ENCODE data around the gene OMG.
"Not testable (repeated sequence)": the region's sequence is repeated elsewhere in the genome, so short reads cannot be mapped to it uniquely, and the experiment has no call there.

OMG gene, protein sequence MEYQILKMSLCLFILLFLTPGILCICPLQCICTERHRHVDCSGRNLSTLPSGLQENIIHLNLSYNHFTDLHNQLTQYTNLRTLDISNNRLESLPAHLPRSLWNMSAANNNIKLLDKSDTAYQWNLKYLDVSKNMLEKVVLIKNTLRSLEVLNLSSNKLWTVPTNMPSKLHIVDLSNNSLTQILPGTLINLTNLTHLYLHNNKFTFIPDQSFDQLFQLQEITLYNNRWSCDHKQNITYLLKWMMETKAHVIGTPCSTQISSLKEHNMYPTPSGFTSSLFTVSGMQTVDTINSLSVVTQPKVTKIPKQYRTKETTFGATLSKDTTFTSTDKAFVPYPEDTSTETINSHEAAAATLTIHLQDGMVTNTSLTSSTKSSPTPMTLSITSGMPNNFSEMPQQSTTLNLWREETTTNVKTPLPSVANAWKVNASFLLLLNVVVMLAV

DNA sequence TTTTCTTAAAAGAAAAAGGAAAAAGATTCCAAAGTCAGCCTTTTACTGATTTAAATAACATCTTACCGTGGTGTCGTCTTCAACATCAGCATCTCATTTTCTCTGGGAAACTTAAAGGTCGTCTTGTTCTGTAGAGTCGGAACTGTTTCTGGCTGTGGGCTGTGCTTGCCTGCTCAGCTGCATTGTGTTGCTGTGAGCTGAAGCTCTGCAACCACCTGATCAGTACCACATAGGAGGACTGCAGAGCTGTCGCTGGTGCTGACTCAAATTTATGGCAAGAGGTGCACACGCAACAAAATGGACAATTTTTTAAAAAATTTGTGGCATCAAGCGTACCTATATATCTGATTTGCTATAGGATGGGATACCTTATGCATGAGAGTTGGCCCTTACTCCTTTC, at the start of gene OMG:
OMG (minus strand) TSS at position 150 of the 400 bp plus-strand sequence. CDS start 908 bp downstream, outside the sequence.
- no peak for DNase-seq

DNA sequence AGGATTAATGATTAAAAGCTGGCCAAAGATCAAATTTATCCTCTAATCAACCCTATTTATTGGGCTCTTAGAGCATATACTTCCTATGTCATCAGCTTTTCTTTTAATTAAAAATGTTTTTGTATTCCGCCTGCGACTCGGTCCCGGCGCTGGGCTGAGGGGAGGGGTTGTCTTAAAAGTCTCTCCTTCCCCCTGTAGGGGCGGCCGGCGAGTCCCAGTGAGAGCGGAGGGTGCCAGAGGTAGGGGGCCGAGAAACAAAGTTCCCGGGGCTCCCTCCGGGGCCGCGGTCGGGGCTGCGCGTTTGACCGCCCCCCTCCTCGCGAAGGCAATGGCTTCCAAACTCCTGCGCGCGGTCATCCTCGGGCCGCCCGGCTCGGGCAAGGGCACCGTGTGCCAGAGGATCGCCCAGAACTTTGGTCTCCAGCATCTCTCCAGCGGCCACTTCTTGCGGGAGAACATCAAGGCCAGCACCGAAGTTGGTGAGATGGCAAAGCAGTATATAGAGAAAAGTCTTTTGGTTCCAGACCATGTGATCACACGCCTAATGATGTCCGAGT, 48.2 kb upstream of the OMG start:
- not testable (repeated sequence) for DNase-seq

DNA sequence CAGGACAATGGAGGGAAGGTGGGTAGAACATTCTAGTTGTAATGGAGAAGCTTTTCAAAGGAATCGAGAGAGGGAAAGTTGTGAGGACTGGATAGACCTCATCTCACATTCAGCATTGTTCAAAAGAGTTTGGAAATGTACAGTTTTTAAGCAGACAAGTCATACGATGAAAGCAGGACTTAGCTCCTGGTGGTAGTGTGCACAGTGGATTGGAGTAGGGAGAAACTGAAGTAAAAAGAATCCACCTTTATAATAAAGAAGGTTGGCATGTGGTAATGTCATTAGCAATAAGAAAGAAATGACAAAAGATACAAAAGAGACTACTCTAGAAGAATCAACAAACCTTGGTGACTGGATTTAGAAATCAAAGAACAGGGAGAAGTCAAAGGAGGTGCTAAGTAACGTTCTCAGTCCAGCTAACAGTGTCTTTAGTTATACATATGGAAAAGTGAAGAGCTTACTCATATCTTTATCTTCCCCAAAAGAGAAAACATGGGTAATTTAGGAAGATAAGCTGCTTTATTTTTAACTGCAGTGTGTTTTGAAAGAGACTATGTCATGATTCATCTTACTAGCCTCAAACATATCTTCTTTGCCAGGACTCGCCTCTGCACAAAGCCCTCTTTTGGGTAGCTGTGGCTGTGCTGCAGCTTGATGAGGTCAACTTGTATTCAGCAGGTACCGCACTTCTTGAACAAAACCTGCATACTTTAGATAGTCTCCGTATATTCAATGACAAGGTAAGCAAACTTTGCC, 43.0 kb upstream of the OMG start:
- DNase-seq, result no peak

DNA sequence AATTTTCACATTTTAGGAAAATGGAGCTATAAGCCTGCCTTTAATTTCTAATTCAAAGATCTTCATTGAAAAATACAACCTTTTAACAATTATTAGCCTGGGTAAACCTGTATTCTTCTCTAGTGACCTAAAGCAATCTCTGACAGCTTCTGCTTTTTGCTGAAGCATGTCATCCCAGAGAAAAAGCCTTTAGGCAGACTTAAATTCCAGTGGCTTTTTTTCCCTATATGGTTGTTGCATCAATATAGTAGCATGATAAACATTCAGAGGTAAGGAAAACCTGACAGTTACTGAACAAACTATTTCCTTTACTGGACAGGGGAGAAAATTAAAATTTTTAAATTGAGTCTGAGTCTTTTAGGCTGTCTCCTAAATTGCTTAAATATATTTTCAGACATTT, 32.2 kb upstream of the OMG start:
- DNase-seq, result no peak

DNA sequence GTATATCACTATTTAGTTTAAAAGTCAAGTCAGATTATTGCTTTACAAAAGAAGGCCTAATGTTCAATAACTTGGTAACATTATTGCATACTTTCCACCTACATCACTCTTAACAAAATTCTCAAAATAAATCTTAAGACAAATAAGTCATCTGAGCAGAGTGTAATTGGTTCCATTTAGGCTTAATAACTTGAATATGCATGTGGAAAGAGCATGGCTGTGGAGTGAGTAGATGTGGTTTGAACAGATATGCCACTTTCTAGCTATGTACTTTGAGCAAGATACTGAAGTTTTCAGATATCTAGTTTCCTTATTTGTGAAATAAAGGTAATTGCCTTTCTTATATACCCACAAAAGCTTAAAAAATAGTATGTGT, 31.1 kb upstream of the OMG start:
- DNase-seq, result no peak

DNA sequence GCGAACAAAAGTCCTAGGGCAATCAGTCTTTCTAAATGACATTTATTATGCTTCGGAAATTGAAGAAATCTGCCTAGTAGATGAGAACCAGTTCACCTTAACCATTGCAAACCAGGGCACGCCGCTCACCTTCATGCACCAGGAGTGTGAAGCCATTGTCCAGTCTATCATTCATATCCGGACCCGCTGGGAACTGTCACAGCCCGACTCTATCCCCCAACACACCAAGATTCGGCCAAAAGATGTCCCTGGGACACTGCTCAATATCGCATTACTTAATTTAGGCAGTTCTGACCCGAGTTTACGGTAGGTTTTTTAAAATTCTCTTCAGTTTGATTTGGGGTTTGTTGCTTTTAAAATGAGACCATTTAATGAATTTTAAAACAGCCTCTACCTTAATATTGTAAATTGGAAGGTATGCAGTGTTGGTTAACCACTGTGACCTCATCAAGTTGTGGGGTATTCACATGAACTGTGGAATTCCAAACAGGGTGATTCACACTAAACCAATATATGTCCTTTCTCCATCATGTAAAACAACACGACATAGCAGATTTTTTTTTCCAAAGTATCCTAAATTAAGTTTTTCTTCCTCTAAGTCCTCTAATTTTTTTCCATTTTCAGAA, 30.6 kb upstream of the OMG start:
- DNase-seq, result no peak

DNA sequence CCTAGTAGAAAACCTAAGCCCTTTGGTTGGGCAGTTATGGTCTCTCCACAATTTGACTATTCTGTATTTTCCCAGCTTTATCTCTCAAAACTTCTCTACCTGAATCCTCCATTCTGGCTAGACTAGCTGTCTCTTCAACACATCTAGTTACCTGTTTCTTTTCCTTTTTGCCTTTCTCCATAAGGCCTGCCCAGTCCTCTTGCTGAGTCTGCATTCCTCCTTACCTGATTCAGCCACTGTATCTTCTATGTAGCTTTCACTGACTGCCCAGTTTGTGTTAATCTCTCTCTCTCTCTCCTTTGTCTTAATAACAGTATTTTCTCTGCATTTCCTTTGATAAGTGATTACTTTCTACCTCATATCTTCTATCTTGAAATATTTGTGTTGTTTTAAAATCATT, 26.5 kb upstream of the OMG start:
- no peak for DNase-seq

DNA sequence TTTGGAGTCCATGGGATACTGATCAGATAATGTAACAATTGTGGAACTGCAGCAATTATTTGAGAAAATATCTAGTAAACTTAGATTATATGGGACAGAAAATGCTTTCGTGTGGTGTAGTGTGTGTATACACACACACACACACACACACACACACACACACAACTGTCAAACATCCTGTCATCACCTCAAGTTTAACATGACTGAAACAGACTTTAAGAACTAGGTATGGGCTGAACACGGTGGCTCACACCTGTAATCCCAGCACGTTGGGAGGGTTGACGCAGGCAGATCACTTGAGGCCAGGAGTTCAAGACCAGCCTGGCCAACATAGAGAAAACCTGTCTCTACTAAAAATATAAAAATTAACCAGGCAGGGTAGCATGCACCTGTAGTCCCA, 24.9 kb upstream of the OMG start:
- DNase-seq, result no peak

DNA sequence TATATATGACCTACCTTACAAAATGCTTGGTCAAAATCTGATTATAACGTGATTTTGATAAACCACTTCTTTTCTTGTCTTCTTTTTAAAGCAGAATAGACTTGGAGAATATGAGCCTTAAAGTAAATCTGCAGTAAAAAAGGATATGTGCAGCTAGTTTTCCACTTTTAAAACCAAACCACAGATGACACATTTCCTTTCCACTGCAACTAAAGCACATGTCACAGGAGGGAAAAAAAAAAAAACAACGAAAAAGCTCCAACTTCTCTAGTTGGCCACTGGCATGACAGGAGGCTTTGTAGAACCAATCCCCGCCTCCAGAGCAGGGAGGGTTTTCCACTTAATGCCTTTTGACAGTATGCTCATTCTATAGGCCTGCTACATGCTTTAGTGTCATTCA, 24.4 kb upstream of the OMG start, which contains the start of gene EVI2A:
EVI2A (minus strand) TSS at position 142 of the 400 bp plus-strand sequence. CDS start 2,609 bp downstream, outside the sequence.
- DNase-seq, result no peak

DNA sequence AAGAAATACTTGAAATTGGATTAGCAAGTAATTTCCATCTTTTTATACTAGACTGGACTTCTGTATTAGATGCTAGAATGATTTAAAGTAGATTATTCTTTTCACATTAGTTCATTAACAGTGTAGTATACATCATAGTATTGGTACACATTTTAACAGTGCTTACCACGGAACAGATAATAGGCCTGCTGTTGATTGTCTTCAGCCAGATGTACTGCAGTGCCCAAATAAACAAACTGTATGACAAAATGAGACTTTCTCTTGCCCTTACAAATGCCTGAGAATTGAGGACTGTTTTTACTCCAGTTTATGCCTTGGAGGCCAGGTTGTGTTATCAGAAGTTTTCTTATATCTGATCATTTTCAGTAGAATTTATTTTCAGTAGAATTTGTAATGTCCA, 23.8 kb upstream of the OMG start:
- no peak for DNase-seq

DNA sequence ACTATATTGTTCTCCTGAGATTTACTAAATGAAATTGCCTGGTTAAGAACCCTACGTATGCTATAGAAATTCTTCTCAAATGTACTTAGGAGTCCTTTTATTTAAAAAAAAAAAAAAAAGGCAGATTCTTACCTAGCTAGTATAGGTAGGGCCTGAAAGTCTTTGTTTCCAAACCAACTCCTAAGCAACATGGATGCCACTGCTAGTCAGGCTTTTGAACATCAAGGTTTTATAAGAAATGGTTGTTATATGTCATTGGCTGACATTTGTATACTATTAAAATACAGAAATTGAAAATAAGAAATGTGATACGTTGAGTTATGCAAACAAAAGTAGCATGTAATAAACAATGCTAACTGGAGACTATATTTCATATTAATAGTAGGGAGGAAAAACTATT, 23.2 kb upstream of the OMG start:
- DNase-seq, result no peak

DNA sequence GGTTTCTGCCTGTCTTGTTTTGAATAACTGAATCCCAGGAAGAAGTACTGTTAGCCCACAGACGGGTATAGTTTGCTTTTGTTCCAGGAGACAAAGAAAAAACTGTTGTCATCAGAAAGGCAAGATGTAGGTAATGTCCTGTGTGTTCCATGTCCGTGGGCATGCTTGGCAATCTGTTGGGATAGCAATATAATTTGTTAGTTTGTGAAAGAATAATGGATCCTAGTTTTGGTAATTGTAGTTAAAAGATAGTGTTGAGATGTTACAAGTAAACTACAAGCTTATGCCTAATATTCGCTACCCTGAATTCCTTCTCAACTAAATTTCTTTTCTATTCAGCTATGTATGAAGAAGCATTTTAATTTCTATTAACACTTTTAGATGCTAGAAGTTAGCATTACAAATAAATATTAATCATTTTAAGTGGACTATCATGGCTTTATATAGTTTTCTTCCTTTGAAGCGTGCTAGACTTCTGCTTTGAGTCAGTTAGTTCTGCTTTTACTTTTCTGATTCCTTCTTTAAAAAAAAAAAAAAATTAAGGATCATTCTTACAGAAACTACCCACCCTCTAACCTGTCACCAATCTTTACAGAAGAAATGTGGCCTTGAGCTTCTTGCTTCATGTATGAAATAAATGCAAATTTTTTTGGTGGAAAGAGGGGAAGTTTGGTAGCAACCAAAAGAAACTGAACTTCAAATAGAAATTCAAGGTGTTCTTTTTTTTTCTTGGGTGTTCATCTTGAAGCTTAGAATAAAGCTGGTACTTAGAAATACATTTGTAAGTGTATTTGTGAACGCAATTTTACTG, 22.0 kb upstream of the OMG start:
- no peak for DNase-seq

DNA sequence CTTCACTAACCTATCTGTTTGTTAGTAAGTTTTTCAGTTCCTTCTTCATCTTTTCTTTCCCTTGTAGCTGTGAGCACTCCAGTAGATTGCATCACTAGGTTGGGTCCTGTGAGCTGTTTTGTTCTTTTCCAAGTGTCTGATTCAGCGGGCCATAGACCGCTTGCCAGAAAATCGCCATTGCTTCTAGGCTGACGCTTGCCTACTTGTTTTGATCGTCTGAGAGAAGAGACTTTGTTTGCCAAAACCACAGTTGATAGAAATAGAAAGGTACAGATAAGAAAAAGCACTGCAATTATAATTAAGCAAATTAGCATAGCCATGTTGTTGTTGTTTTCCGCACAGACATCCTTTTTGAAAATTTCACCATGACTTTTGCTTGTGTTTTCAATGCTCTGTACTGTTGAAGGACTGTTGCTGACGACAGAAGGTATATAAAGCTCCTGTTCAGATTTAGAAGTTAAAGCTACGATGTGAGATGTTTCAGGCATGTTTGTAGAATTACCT, 21.3 kb upstream of the OMG start:
- no peak for DNase-seq

DNA sequence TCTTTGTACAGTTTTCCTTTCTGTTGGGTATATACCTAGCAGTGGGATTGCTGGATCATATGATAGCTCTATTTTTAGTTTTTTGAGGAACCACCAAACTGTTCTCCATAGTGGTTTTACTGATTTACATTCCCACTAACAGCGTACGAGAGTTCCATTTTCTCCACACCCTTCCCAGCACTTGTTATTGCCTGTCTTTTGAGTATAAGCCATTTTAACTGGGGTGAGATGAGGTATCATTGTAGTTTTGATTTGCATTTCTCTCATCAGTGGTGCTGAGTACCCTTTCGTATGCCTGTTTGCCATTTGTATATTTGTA, 17.7 kb upstream of the OMG start:
- DNase-seq, result no peak

DNA sequence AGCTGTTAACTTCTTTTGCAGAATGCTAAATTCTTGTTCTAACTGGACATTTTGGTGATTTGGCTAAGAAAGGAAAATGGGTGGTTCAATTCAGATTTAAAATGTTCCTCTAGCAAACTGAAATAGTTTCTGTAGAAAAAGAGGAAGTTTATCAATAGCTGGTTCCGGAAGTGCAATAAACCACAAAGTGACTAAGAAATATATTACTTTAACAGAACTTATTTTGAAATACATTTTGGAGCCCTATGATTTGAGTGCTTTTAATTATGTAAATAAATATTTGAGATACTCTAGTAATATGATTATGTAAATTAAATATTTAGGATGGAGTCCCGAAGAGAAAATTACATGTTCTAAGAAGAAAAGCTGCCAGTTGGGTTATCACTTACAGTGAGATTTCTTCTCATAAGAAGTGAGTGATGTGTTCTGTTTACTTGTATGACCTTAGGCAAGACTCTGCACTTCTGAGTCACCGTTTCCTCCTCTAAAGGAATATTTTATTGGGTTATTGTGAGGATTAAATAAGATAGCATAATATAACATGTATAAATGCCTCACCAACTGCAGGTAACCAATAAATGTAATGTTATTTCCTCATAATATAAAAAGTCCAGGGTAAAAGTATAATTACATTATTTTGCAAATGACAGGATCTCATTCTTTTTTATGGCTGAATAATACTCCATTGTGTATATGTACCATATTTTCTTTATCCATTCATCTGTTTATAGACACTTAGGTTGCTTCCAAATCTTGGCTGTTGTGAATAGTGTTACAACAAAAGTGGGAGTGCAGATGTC, 17.1 kb upstream of the OMG start, which contains the start of gene EVI2B:
EVI2B (minus strand) TSS at position 73 of the 800 bp plus-strand sequence. CDS start 8,445 bp downstream, outside the sequence.
- peak; percentile 41 for DNase-seq

DNA sequence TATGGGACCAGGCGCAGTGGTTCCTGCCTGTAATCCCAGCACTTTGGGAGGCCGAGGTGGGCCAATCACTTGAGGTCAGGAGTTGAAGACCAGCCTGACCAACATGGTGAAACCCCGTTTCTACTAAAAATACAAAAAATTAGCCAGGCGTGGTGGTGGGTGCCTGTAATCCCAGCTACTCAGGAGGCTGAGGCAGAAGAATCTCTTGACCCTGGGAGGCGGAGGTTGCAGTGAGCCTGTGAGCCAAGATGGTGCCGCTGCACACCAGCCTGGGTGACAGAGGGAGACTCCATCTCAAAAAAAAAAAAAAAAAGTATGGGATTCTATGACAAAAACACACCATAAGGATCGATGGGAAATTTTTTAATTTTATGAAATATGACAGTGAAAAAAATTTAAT, 15.2 kb upstream of the OMG start:
- not testable (repeated sequence) for DNase-seq

DNA sequence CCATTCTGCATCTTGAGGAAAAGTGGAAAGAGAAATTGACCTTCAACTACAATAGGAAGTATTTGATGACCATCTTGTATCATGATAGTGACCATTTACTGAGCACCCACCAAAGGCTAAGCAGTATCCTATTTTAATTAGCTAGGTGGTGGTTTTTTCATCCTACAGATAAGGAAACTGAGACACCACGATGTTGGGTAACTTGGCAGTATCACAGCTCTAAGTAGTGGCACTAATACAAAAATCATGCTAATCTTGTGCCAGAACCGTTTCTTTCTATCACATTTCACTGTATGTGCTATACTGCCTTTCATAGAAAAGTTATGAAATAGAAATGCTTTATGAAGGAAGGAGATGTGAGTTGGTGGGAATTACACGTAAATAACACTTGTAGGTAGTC, 14.5 kb upstream of the OMG start:
- no peak for DNase-seq

DNA sequence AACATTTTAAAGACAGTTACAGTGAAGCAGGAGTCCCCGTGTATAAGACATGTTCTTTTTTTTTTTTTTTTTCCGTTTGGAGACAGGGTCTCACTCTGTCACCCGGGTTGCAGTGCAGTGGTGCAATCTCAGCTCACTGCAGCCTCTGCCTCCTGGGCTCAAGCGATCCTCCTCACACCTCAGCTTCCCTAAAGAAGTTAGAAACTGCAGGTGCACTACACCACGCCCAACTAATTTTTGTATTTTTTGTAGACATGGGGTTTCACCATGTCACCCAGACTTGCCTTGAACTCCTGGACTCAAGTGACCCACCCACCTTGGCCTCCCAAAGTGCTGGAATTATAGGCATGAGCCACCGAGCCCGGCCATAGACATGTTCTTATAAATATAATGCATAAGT, 13.8 kb upstream of the OMG start:
- no peak for DNase-seq

DNA sequence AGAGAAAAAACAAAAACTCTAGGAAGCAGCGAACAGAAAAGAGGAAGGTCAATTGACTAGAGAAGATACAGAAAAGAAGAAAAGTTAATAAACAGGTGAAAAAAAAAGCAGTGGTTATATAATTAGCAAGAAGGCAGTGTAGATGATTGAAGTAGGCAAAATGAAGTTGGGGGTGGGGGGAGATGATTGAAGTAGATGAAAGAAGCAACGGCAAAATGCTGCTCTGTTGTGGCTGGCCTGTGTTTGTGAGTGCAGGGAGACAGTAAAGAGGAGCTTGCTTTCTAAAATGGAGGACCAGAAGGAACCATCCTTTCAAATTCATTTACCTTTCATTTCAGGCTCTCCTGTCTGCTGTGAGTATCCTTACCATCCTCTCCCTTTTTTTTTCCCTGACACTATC, 13.2 kb upstream of the OMG start:
- DNase-seq, result no peak

DNA sequence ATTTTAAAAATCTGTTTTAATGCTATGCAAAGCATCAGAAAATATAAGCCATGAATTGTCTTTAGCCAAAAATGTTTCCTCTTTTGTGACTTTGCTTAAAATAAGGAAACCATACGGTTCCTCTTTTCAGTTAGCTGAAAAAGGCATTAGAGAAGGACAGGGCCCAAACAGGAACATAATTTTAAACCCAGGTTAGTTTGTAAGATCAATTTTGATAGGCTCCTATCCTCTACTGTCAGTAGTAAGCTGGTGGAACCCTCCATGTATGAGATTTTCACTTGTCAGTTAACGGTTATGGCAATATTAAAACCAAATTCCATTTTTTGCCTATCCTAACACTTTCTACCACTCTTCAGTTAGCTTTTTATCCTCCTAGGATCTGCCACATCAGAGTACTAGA, 12.5 kb upstream of the OMG start:
- DNase-seq, result no peak

All from NCI-H69 (cell line).